GM12872 (cell line): ENCODE results near the gene SCN2B.

ENCODE experiments used
- CTCF ChIP-seq: IDR thresholded peaks from 3 replicates; pipeline ENCODE4 v1.5.1; 2011; ENCODE audit warnings: low read depth, mild to moderate bottlenecking, low read length, moderate library complexity; ENCODE audit not compliant: insufficient read depth

SCN2B gene

GRCh38 chr11:118154641-118155040, 21.8 kb downstream of the SCN2B start:
- no peak for TF ChIP-seq CTCF

- TF ChIP-seq CTCF, result no peak
These were observed 22.5 kb downstream of the SCN2B start for GRCh38 chr11:118153976-118154375.

- TF ChIP-seq CTCF, result no peak
These were observed 22.9 kb downstream of the SCN2B start for GRCh38 chr11:118153516-118153915.

- no peak for TF ChIP-seq CTCF
These were observed 23.6 kb downstream of the SCN2B start, which contains the start of gene SCN4B for GRCh38 chr11:118152552-118153471. TSS of gene SCN4B (minus strand) at chr11:118152823. CDS start at chr11:118152673, 150 bp downstream.

- no peak for TF ChIP-seq CTCF
These were observed 24.4 kb downstream of the SCN2B start for GRCh38 chr11:118152020-118152551.

GRCh38 chr11:118151431-118151830, 25.0 kb downstream of the SCN2B start:
- no peak for TF ChIP-seq CTCF

- TF ChIP-seq CTCF, result no peak
These were observed 26.9 kb downstream of the SCN2B start for GRCh38 chr11:118149493-118149892.
